Measurements from ENCODE around the gene KMT2C. TPM values are rescaled to one million over a fixed set of nuclear protein-coding genes. Genes with fewer than 3 reads are reported as not detected.
"Not testable (repeated sequence)": the region's sequence is repeated elsewhere in the genome, so short reads cannot be mapped to it uniquely, and the experiment has no call there.

KMT2C gene
- total RNA-seq, 1 donor from 2014 or later, result 139 TPM

DNA sequence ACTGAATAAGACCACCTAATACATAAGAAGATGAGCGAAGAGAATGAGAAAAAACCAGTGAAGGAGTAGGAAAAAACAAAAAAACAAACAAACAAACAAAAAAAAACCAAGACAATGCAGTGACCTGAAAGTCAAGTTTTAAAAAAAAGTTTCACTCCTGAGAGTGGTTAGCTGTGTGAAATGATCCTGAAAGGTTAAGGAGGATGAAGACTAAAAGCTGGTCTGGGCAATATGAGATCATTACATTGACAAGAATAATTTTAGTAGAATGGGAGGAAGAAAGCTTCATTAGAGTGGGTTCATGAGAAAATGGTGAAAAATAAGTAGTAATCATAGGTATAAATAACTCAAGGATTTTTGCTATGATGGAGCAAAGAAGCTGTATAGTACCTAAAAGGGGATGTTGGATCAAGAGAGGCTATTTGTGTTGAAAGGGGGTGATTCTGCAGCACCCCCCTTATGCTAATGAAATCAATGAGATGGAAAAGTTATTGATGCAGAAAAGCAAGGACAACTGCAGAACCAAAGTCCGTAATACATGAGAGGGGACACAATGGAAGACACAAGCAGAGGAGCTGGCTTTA is 80.2 kb downstream of the KMT2C start:
- no peak for DNase-seq (ENCODE audit: low spot score)

DNA sequence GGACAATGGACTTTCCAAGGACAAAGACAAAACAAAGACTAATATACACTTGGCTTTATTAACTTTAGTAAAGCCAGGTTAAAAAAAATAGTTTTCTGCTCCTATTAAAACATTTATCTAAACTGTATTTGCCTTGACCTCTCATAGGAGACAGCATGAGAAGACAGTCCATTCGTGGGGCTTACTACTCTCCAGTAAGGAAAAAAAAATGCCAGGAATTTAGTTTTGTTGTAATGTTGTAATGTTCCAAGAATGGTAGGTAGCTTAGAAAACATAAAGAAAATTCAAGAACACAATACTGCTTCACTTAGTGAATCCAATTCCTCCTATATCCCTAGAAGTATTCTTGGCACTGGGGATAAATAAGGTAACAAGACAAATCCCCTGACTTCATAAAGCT is 81.7 kb downstream of the KMT2C start:
- no peak for DNase-seq (ENCODE audit: low spot score)

- DNase-seq (ENCODE audit: low spot score), result not testable (repeated sequence)
Observed at GRCh38 chr7:152353281-152353680, 82.5 kb downstream of the KMT2C start.

GRCh38 chr7:152351747-152352146 is 84.1 kb downstream of the KMT2C start:
- not testable (repeated sequence) for DNase-seq (ENCODE audit: low spot score)

DNA sequence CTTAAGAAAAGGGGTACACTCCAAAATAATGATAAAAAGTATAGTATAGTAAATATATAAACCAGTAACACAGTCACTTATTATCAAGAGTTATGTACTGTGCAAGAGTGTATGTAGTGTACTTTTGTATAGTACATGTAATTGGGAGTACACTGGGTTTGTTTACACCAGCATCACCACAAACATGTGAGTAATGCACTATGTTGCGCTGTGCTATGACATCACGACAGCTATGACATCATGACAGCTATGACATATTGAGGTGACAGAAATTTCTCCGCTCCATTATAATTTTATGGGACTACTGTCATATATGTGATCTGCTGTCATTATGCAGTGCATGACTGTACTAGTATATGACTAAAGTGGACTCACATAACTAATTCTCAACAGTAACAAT is 84.6 kb downstream of the KMT2C start:
- DNase-seq (ENCODE audit: low spot score), result no peak

DNA sequence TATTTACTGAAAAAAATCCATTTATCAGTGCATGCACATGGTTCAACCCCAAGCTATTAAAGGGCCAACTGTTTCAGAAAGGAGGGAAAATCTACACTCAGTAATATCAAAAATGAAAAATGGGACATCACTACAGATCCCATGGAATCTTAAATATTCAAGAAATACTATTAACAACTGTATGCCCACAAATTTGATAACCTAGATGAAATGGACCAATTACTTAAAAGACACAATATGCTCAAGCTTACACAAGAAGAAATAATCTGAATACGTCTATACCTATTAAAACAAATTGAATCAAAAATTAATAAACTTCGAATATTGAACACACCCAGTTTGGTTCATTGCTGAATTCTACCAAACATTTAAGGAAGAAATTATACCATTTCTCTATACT is 87.9 kb downstream of the KMT2C start:
- no peak for DNase-seq (ENCODE audit: low spot score)

GRCh38 chr7:152344253-152344652 is 91.5 kb downstream of the KMT2C start:
- no peak for DNase-seq (ENCODE audit: low spot score)

- no peak for DNase-seq (ENCODE audit: low spot score)
Observed at GRCh38 chr7:152342796-152343195, 93.0 kb downstream of the KMT2C start.

DNA sequence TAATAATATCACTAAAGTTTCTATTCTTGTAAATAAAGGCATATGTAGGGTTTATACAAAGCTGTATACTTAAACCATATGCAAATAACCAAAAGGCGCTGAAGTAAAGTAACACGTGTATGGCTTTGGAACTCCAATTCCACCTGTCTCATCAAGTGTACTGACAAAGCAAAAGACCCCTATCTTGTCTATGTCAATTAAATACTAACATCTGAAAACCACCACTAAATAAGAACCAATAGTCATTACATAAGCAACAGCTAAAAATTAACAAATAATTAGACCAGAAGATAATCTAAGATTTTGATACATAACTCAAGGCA is 93.9 kb downstream of the KMT2C start:
- no peak for DNase-seq (ENCODE audit: low spot score)

DNA sequence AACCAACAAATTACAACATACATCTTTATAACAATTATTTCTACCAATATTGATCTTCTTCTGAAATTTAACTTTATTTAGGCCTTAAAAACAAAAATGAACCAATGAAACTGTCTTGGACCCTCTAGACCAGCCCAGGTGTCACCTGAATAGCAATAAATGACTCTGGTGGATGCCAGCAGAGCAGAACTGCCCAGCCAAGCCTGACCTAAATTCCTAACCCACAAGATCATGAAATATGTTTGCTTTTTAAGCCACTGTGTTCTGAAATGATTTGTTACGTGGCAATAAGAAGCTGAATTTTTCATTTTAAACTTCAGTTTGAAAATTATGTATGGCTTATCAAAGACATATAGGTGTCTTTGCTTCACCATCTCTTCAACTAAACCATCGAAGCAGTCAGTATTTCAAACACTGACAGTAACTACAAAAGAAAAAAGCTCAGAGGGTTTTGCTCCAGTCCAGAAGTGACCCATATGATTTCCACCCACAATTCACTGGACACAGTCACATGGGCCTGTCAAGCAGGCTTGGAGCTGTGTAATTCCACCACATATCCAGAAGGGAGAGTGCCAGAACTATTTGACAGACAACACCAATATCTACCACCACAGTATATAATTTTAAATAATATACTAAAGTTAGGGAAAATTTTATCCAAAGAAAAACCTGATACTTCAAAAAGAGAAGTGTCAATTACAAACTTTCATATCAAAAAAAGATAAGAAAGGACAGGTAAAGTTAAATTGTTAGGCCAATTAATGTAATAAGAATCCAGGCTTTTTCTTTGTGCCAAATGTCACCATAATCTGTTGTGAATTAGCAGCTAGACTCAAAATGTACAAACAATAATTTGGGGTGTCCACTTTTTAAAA is 94.5 kb downstream of the KMT2C start:
- no peak for DNase-seq (ENCODE audit: low spot score)

- no peak for DNase-seq (ENCODE audit: low spot score)
Observed at GRCh38 chr7:152340161-152340560, 95.6 kb downstream of the KMT2C start.

- DNase-seq (ENCODE audit: low spot score), result no peak
Observed at GRCh38 chr7:152338561-152338960, 97.2 kb downstream of the KMT2C start.

GRCh38 chr7:152336754-152337368 is 98.9 kb downstream of the KMT2C start:
- DNase-seq (ENCODE audit: low spot score), result no peak

DNA sequence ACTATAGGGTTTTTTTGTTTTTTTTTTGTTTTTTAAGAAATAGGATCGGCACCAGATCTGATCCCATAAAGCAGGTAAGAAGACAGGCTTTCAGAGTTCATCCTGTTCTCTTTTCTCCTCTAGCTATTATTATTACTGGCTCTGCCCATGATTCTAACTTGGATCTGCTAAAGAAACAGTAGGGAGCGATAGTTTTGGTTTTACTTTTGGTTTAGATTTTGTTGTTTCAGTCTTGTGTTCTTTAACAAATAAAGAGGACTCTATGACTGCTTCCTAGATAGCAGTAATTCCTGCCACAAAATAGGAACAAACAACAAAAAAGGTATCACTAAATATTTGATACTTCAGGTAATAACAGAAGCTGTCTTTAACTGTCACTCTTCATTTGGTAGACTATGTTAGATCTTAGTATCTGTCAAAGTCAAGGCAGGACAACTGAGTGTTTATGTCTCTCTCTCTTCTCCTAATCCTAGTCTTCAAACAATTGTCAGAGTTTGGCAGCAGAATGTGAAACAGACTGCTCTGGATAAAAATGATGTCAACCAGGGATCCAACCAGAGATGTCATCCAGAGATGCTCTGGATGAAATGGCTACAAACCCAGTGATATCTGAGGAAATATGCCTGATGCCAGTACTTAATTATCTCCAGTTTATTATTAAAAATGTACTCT is 99.8 kb downstream of the KMT2C start:
- no peak for DNase-seq (ENCODE audit: low spot score)

DNA sequence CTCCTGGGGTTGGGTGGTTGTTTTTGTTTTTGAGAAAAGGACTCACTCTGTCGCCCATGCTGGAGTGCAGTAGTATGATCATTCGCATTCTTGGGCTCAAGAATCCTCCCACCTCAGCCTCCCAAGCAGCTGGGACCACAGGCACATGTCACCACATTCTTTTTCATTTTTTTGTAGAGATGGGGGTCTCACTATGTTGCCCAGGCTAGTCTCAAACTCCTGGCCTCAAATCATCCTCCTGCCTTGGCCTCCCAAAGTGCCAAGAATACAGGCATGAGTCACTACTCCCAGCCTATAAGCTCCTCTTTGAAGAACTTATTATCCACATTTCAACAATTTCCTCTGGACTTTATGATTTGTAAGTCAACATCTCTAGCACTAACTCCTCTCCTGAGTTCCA is 102.7 kb downstream of the KMT2C start:
- no peak for DNase-seq (ENCODE audit: low spot score)

- no peak for DNase-seq (ENCODE audit: low spot score)
Observed at GRCh38 chr7:152330827-152331226, 105.0 kb downstream of the KMT2C start.

DNA sequence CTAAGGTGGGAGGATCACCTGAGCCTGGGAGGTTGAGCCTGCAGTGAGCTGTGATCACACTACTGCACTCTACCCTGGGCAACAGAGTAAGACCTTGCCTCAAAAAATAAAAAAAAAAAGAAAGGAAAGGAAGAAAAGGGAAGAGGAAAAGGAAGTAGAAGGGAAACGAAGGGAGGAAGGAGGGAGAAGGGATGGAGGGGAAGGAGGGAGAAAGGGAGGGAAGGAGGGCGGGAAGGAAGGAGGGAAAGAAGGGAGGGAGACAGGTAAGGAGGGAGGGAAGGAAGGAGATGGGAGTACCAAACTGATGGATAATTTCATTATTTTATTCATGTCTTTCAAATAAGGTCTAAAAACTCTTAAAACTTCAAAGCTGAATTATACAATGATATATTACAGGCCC is 106.3 kb downstream of the KMT2C start:
- DNase-seq (ENCODE audit: low spot score), result no peak

DNA sequence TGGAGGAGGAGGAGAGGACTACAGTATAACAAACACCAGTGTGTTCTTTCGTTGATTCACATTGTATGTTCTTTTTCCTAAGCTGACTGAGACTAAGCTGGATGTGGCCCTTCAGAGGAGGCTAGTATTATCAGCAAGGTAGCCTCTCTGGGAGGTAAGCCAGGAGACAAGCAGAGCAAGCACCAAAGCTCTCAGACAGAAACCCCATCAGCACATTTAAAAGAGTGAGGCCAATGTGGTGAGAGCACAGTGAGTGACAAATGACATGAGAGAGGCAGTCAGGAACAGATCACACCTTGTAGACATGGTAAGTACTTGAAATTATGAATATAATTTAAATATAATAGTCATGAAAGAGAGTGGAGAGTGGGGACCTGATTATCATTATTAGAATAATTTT is 107.6 kb downstream of the KMT2C start:
- no peak for DNase-seq (ENCODE audit: low spot score)

GRCh38 chr7:152315845-152316244 is 120.0 kb downstream of the KMT2C start:
- DNase-seq (ENCODE audit: low spot score), result no peak

DNA sequence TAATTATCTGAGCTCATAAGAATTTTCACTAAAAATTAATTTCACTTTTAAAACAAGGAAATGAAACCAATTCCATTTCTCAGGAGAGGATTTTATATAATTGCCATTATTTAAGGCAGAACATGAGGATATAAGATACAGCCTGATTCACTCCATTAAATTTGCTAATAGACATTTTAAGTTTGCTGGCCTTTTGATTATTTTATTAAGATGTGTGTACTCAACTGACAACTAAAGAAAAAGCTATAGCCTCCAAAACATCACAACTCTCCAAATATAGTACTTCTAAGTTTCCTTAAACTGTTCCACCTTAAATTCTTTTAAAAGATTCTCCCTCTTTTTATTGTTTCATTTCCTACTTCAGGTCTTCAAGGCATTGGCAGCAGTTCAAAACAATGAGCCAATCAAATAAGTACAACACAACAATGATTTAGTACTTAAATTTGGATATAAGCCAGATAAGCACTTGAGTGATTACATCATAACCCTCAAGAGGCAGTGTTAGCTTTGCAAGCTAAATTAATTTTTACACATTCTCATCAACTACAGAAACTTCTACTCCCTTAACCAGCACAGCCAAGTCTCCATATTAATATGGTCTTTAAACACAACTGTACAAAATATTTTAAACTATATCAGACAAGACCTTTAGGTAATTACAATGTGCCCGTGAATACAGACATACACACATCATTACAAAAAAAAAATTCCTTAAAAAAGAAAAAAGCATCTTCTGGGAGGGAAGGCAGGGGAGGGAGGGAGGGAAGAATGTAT is 121.8 kb downstream of the KMT2C start:
- peak; percentile 48 for DNase-seq (ENCODE audit: low spot score)

- DNase-seq (ENCODE audit: low spot score), result no peak
Observed at GRCh38 chr7:152313217-152313616, 122.6 kb downstream of the KMT2C start.

DNA sequence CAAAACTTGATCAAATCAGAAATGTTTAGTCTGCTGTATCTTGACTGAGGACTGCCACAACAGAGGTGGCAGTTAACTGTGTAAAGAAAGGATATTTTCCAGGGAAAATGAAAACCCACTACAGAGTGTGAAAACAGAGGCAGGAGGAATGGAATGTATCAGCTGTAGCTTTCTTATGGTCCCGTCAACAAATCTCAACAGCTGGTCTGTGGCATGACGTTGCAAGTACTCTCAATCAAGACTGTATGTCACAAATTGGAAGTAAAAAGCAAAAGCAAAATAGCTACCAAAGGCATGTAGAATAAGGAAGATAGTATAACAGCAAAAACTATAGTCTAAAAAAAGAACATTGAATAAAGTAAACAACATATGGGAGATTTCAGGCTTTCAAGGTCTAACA is 123.5 kb downstream of the KMT2C start:
- DNase-seq (ENCODE audit: low spot score), result no peak

Measured in ureter (tissue), 1 donor.